GM12878 (cell line): ENCODE results near the gene RAB3A. TPM values are rescaled to one million over a fixed set of nuclear protein-coding genes. Genes with fewer than 3 reads are reported as not detected.

Source experiments
- ATAC-seq: fragments of 200-7000 bp; cut with Tn5 transposase; 3 replicates; pipeline ENCODE4 v1.9.1; 2020; ENCODE audit warnings: mild to moderate bottlenecking, moderate library complexity
- BruUV-seq: library from RNA; stranded (reverse); fragments of 400-500 nt; replicated peaks from 2 replicates; lab custom pipeline; 2021; lab: Mats Ljungman, UMichigan
- CTCF ChIA-PET: fragments of 300-600 bp; sonication (Branson Sonifier 250); formaldehyde crosslinking; extraction: SDS; loops from one replicate; lab custom pipeline; 2021; ENCODE audit warnings: inconsistent platforms; lab: Yijun Ruan, JAX
- POLR2A ChIA-PET: fragments of 350-600 bp; formaldehyde crosslinking; extraction: SDS; loops from one replicate; lab custom pipeline; 2021; ENCODE audit warnings: inconsistent platforms; lab: Charles Lee
- RAD21 ChIA-PET: fragments of 300-600 bp; sonication (Branson Sonifier 250); formaldehyde crosslinking; loops from one replicate; lab custom pipeline; 2023; ENCODE audit warnings: antibody characterized with exemption; ENCODE audit not compliant: unreplicated experiment; lab: Charles Lee
- SMC1A ChIA-PET: fragments of 300-600 bp; sonication (Branson Sonifier 250); formaldehyde crosslinking; loops from one replicate; lab custom pipeline; 2023; ENCODE audit not compliant: unreplicated experiment, uncharacterized antibody; lab: Charles Lee
- DNase-seq: peaks from one replicate; pipeline ENCODE4 v3.0.0-alpha.2; 2011; ENCODE audit warnings: low read depth, low spot score
- FAIRE-seq: peaks from 3 replicates; lab custom pipeline; 2011; peaks lifted over from hg19 to GRCh38; lab: Jason Lieb, UNC
- H2AFZ ChIP-seq: 2 replicates; pipeline ENCODE4 v1.6.0; 2011; ENCODE audit warnings: low read depth, low read length, control low read depth; ENCODE audit not compliant: control insufficient read depth
- H3K27ac ChIP-seq: 2 replicates; pipeline ENCODE4 v1.5.1; 2011; ENCODE audit warnings: control low read depth; ENCODE audit not compliant: control insufficient read depth, insufficient read depth
- H3K27me3 ChIP-seq, 2 experiments: replicated peaks in 1 of 2; 2 replicates each; pipeline versions ENCODE4 v1.6.0 to v1.6.1; 2011; ENCODE audit warnings: low read length in 1 of 2; ENCODE audit not compliant: control insufficient read depth in 2 of 2, insufficient read depth in 2 of 2
- H3K36me3 ChIP-seq, 2 experiments: 2 replicates each; pipeline ENCODE4 v1.5.1; 2011; ENCODE audit warnings: low read length in 1 of 2; ENCODE audit not compliant: control insufficient read depth in 2 of 2, insufficient read depth in 2 of 2
- H3K4me1 ChIP-seq: 2 replicates; pipeline ENCODE4 v1.6.1; 2011; ENCODE audit warnings: mild to moderate bottlenecking, low read length, moderate library complexity, mixed read lengths; ENCODE audit not compliant: control insufficient read depth, insufficient read depth
- H3K4me2 ChIP-seq: 2 replicates; pipeline ENCODE4 v1.6.0; 2011; ENCODE audit warnings: control low read depth; ENCODE audit not compliant: control insufficient read depth, insufficient read depth
- H3K4me3 ChIP-seq: fragments of 200-600 bp; sonication (generic); 2 replicates; pipeline ENCODE4 v1.5.1; 2016
- H3K79me2 ChIP-seq: 2 replicates; pipeline ENCODE4 v1.6.0; 2011; ENCODE audit warnings: low read length; ENCODE audit not compliant: control insufficient read depth, insufficient read depth
- H3K9ac ChIP-seq: 2 replicates; pipeline ENCODE4 v1.8.0; 2011; ENCODE audit warnings: low read length, control low read depth, mixed read lengths; ENCODE audit not compliant: control insufficient read depth, insufficient read depth
- H3K9me3 ChIP-seq: replicated peaks from 3 replicates; pipeline ENCODE4 v1.5.1; 2011; ENCODE audit warnings: mild to moderate bottlenecking, low read length; ENCODE audit not compliant: control insufficient read depth, insufficient read depth
- H4K20me1 ChIP-seq: 2 replicates; pipeline ENCODE4 v1.6.0; 2011; ENCODE audit not compliant: control insufficient read depth, insufficient read depth
- BRCA1 ChIP-seq: IDR thresholded peaks from 2 replicates; pipeline ENCODE4 v1.6.1; 2011; ENCODE audit warnings: low read depth, low read length, improper control_type of control experiment
- FOS ChIP-seq: IDR thresholded peaks from 3 replicates; pipeline ENCODE4 v1.6.1; 2011; ENCODE audit warnings: borderline replicate concordance; ENCODE audit not compliant: insufficient read length; ENCODE audit errors: extremely low read depth
- HDAC6 ChIP-seq: fragments of 200-600 bp; sonication (generic); IDR thresholded peaks from one replicate; pipeline ENCODE4 v1.8.0; 2017; ENCODE audit warnings: antibody characterized with exemption; ENCODE audit not compliant: unreplicated experiment
- HDGF ChIP-seq: fragments of 450-650 bp; IDR thresholded peaks from 2 replicates; pipeline ENCODE4 v1.6.1; 2016; ENCODE audit warnings: antibody characterized with exemption
- IKZF1 ChIP-seq: fragments of 450-650 bp; conservative IDR thresholded peaks from 2 replicates; pipeline ENCODE4 v1.6.1; 2017; ENCODE audit warnings: antibody characterized with exemption, mild to moderate bottlenecking
- MYC ChIP-seq: IDR thresholded peaks from 2 replicates; pipeline ENCODE4 v1.6.1; 2011; ENCODE audit warnings: mild to moderate bottlenecking, low read length, moderate library complexity, inconsistent platforms; ENCODE audit not compliant: insufficient read depth, insufficient replicate concordance, insufficient read length, severe bottlenecking
- STAT1 ChIP-seq: fragments of 450-650 bp; conservative IDR thresholded peaks from 2 replicates; pipeline ENCODE4 v1.6.1; 2014; ENCODE audit warnings: antibody characterized with exemption, mild to moderate bottlenecking
- SUZ12 ChIP-seq: fragments of 200-600 bp; sonication (generic); IDR thresholded peaks from one replicate; pipeline ENCODE4 v1.6.1; 2018; ENCODE audit warnings: antibody characterized with exemption, mild to moderate bottlenecking; ENCODE audit not compliant: unreplicated experiment
- ZNF207 ChIP-seq: fragments of 450-650 bp; IDR thresholded peaks from 2 replicates; pipeline ENCODE4 v1.6.1; 2014; ENCODE audit warnings: antibody characterized with exemption, mild to moderate bottlenecking, borderline replicate concordance
- ZNF274 ChIP-seq: IDR thresholded peaks from one replicate; pipeline ENCODE4 v1.8.0; 2011; ENCODE audit not compliant: insufficient read length, insufficient read depth
- WGBS: methylation state at CpG from one replicate; pipeline ENCODE4 v1.1.6; 2016; ENCODE audit warnings: low lambda C conversion rate; ENCODE audit not compliant: insufficient replicate concordance, insufficient coverage; ENCODE audit errors: missing lambda C conversion rate; 5-methylcytosine and 5-hydroxymethylcytosine counted together
- in situ Hi-C: fragments of 300-500 bp; cut with MboI; formaldehyde crosslinking; loops from 9 replicates; pipeline ENCODE4 v1.14.3; 2018; ENCODE audit warnings: mixed read lengths
- intact Hi-C: fragments of 100-400 bp; cut with micrococcal nuclease; formaldehyde crosslinking; loops from one replicate; pipeline ENCODE4 v1.14.2; 2022; ENCODE audit not compliant: unreplicated experiment
- polyA plus RNA-seq, 11 experiments: library from polyadenylated mRNA; depleted of rRNA in 4 of 11; unstranded in 6 of 11; stranded (reverse) in 5 of 11; fragments of >200 nt; fragmentation: Nextera tagmentation in 4 of 11; fragmentation: Illumina TruSeq in 1 of 11; extraction: Ambion mirVana in 4 of 11; extraction: Trizol in 1 of 11; gene quantifications; 1 replicate in 1 of 11; 2 replicates in 10 of 11; pipeline versions ENCODE4 v1.2.1 to v1.2.3, GENCODE V29; 2011 to 2016; ENCODE audit warnings: inconsistent platforms in 2 of 11, missing spikeins in 2 of 11, low read depth in 1 of 11
- total RNA-seq, 4 experiments: library from RNA; depleted of rRNA in 3 of 4; stranded (reverse); fragments of >200 nt in 3 of 4; fragmentation: Illumina TruSeq in 1 of 4; extraction: Trizol in 1 of 4; gene quantifications; 2 replicates each; pipeline versions ENCODE4 v1.2.1 to v1.2.3, GENCODE V29; 2013 to 2021
- TF ChIP-seq, protein P1 (sequence below): IDR thresholded peaks from 2 replicates; pipeline ENCODE4 v1.6.1; 2012; ENCODE audit warnings: improper control_type of control experiment, low read depth, low read length; ENCODE audit not compliant: insufficient replicate concordance
- TF ChIP-seq, protein P2 (sequence below): IDR thresholded peaks from 2 replicates; pipeline ENCODE4 v1.6.1; 2011; ENCODE audit warnings: borderline replicate concordance, low read depth, mild to moderate bottlenecking, moderate library complexity, low read length; ENCODE audit not compliant: insufficient read depth, poor library complexity, severe bottlenecking

RAB3A gene
- total and polyA plus RNA-seq, 10 of the 15 experiments (the other 5 are each of a cell fraction or from before 2014, with no cell fraction given), result 0.07 to 3.5 (median 1.2) TPM; not detected in 1

DNA sequence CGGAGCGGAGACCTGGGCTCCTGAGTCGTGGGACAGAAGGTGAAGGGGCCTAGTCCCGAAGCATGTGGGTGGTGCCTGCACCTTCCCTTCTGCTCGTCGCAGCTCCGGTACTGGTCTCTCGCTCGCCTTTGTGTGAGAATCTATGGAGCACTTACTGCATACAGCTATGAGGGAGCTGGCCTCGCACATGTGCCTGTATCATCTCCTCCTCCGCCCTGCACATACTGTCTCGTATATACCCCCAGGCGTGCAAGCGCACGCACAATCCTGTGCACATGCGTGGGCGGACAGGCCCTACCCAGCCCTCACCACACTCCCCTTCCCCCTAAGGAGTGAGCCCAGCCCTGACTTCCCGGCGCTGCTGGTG is 42.2 kb downstream of the RAB3A start:
- ChIA-PET CTCF (interaction anchor here (2.5 to 3.2 kb wide), 2 partner anchors 49 to 91 kb away, joined by 11 to 22 read pairs; no protein-coding TSS in a partner anchor), SMC1A (no interaction called here), RAD21 (interaction anchor here (0.6 to 1.2 kb wide), 2 partner anchors 44 to 510 kb away, joined by 3 read pairs; no protein-coding TSS in a partner anchor), POLR2A (no interaction called here)
- in situ Hi-C loops (no loop called here), intact Hi-C loops (no loop called here)
- H3K4me3 ChIP-seq, result no peak overlapping the region
- H3K4me2 ChIP-seq, result 0 out of 2 replicates have a peak overlapping the region, but pooled peaks have one; percentile 30
- no peak overlapping the region; the same call in 1 of the 2 replicates for H2AFZ ChIP-seq
- 0 out of 2 replicates have a peak, but pooled peaks cover 5% of the 10 kb centered on the region for H3K4me1 ChIP-seq
- H3K9me3 ChIP-seq, result no peaks in the 10 kb centered on the region
- peaks cover 7% of the 10 kb centered on the region in 2 experiments; a peak in 3 of 4 replicates for H3K36me3 ChIP-seq
- ATAC-seq (no peak), FAIRE-seq (no peak), DNase-seq (no peak)
- no peak overlapping the region for H3K27ac ChIP-seq
- 64% methylated on average over 19 of the region's 19 CpGs for WGBS
- H4K20me1 ChIP-seq, result no peaks in the 10 kb centered on the region
- BruUV-seq, result no TSS peak
- no peaks in the 10 kb centered on the region for H3K79me2 ChIP-seq
- H3K27me3 ChIP-seq, result no peaks in the 10 kb centered on the region
- H3K9ac ChIP-seq, result no peak overlapping the region
- TF ChIP-seq SUZ12 (no peak), ZNF207 (no peak), MYC (peak; percentile 10), IKZF1 (no peak), HDGF (peak; percentile 18; the same call in 1 of the 2 replicates), FOS (no peak), BRCA1 (no peak), ZNF274 (no peak), HDAC6 (no peak), STAT1 (no peak)
- TF ChIP-seq, protein P1, sequence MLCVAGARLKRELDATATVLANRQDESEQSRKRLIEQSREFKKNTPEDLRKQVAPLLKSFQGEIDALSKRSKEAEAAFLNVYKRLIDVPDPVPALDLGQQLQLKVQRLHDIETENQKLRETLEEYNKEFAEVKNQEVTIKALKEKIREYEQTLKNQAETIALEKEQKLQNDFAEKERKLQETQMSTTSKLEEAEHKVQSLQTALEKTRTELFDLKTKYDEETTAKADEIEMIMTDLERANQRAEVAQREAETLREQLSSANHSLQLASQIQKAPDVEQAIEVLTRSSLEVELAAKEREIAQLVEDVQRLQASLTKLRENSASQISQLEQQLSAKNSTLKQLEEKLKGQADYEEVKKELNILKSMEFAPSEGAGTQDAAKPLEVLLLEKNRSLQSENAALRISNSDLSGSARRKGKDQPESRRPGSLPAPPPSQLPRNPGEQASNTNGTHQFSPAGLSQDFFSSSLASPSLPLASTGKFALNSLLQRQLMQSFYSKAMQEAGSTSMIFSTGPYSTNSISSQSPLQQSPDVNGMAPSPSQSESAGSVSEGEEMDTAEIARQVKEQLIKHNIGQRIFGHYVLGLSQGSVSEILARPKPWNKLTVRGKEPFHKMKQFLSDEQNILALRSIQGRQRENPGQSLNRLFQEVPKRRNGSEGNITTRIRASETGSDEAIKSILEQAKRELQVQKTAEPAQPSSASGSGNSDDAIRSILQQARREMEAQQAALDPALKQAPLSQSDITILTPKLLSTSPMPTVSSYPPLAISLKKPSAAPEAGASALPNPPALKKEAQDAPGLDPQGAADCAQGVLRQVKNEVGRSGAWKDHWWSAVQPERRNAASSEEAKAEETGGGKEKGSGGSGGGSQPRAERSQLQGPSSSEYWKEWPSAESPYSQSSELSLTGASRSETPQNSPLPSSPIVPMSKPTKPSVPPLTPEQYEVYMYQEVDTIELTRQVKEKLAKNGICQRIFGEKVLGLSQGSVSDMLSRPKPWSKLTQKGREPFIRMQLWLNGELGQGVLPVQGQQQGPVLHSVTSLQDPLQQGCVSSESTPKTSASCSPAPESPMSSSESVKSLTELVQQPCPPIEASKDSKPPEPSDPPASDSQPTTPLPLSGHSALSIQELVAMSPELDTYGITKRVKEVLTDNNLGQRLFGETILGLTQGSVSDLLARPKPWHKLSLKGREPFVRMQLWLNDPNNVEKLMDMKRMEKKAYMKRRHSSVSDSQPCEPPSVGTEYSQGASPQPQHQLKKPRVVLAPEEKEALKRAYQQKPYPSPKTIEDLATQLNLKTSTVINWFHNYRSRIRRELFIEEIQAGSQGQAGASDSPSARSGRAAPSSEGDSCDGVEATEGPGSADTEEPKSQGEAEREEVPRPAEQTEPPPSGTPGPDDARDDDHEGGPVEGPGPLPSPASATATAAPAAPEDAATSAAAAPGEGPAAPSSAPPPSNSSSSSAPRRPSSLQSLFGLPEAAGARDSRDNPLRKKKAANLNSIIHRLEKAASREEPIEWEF, result no peak
- TF ChIP-seq, protein P2, sequence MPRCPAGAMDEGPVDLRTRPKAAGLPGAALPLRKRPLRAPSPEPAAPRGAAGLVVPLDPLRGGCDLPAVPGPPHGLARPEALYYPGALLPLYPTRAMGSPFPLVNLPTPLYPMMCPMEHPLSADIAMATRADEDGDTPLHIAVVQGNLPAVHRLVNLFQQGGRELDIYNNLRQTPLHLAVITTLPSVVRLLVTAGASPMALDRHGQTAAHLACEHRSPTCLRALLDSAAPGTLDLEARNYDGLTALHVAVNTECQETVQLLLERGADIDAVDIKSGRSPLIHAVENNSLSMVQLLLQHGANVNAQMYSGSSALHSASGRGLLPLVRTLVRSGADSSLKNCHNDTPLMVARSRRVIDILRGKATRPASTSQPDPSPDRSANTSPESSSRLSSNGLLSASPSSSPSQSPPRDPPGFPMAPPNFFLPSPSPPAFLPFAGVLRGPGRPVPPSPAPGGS, result peak; percentile 63
